Activated CD8-positive, alpha-beta T cell treated with anti-CD3 and anti-CD28 coated beads, Interleukin-2, amount 10 ng/mL, durations not matched to agents 7 days and 5 days (primary cell): ENCODE results near the gene CFB. TPM values are rescaled to one million over a fixed set of nuclear protein-coding genes. Genes with fewer than 3 reads are reported as not detected.
A peak's percentile ranks its signal among the peaks of the same experiment; 100 is the strongest.
"Not testable (repeated sequence)": the region's sequence is repeated elsewhere in the genome, so short reads cannot be mapped to it uniquely, and the experiment has no call there.

Experiments used
- ATAC-seq: fragments of 150-1000 bp; cut with Tn5 transposase; one replicate; pipeline ENCODE4 v1.10.0; 2021; ENCODE audit warnings: moderate library complexity
- CTCF ChIA-PET: fragments of 350-600 bp; sonication (Branson Sonifier 250); formaldehyde crosslinking; loops from one replicate; lab custom pipeline; 2021; ENCODE audit warnings: antibody characterized with exemption; lab: Charles Lee
- POLR2A ChIA-PET: fragments of 350-600 bp; sonication (Branson Sonifier 250); formaldehyde crosslinking; loops from one replicate; lab custom pipeline; 2021; ENCODE audit warnings: antibody characterized with exemption; lab: Charles Lee
- DNase-seq: peaks from one replicate; pipeline ENCODE4 v3.0.0-alpha.2; 2020
- H3K27ac Mint-ChIP-seq: one replicate; pipeline ENCODE4 v1.8.0; 2021; ENCODE audit warnings: mild to moderate bottlenecking, mixed read lengths
- H3K27me3 Mint-ChIP-seq: one replicate; pipeline ENCODE4 v1.8.0; 2021; ENCODE audit warnings: low read depth, mixed read lengths
- H3K36me3 Mint-ChIP-seq: one replicate; pipeline ENCODE4 v1.8.0; 2021; ENCODE audit warnings: low read depth, mixed read lengths
- H3K4me1 Mint-ChIP-seq: one replicate; pipeline ENCODE4 v1.8.0; 2021; ENCODE audit warnings: low read depth, mixed read lengths
- H3K4me3 Mint-ChIP-seq: one replicate; pipeline ENCODE4 v1.8.0; 2021; ENCODE audit warnings: mild to moderate bottlenecking, mixed read lengths
- H3K9me3 Mint-ChIP-seq: one replicate; pipeline ENCODE4 v1.8.0; 2022; ENCODE audit warnings: mixed read lengths; ENCODE audit not compliant: insufficient read depth
- total RNA-seq, 2 experiments: library from RNA; stranded (reverse); gene quantifications; one replicate each; pipeline ENCODE4 v1.2.3, GENCODE V29; 2021

Gene CFB
- total RNA-seq, 2 experiments from 2014 or later = 0.58 TPM; not detected in 1

- DNase-seq (no peak), ATAC-seq (no peak)
- Mint-ChIP-seq H3K9me3 (no peaks in the 10 kb centered on the region), H3K36me3 (peaks cover 25% of the 10 kb centered on the region), H3K27me3 (no peaks in the 10 kb centered on the region), H3K27ac (peak overlapping the region; percentile 100), H3K4me3 (peak overlapping the region; percentile 95), H3K4me1 (peaks cover 37% of the 10 kb centered on the region)
- ChIA-PET POLR2A (interaction anchor here (1.5 to 6.0 kb wide), 4 partner anchors 11 to 320 kb away, joined by 4 to 68 read pairs (median 8); partner anchors contain the start of genes BAG6, NELFE and SKIC2), CTCF (interaction anchor here (2.6 to 2.7 kb wide), 2 partner anchors 14 to 21 kb away, joined by 14 read pairs; partner anchors contain the start of genes NELFE and SKIC2)
Measured at GRCh38 chr6:31972709-31973350, 26.9 kb downstream of the CFB start.

DNA sequence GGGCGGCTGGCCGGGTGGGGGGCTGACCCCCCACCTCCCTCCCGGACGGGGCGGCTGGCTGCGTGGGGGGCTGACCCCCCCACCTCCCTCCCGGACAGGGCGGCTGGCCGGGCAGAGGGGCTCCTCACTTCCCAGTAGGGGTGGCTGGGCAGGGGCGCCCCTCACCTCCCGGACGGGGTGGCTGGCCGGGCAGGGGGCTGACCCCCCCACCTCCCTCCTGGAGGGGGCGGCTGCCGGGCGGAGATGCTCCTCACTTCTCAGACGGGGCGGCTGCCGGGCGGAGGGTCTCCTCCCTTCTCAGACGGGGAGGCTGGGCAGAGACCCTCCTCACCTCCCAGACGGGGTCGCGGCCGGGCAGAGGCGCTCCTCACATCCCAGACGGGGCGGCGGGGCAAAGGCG, 30.2 kb downstream of the CFB start:
- CTCF ChIA-PET, H3K27ac Mint-ChIP-seq, H3K4me3 Mint-ChIP-seq, POLR2A ChIA-PET, DNase-seq, H3K27me3 Mint-ChIP-seq, ATAC-seq, H3K9me3 Mint-ChIP-seq: not testable (repeated sequence)
- Mint-ChIP-seq H3K36me3 (peaks cover 11% of the 10 kb centered on the region), H3K4me1 (peaks cover 39% of the 10 kb centered on the region)

DNA sequence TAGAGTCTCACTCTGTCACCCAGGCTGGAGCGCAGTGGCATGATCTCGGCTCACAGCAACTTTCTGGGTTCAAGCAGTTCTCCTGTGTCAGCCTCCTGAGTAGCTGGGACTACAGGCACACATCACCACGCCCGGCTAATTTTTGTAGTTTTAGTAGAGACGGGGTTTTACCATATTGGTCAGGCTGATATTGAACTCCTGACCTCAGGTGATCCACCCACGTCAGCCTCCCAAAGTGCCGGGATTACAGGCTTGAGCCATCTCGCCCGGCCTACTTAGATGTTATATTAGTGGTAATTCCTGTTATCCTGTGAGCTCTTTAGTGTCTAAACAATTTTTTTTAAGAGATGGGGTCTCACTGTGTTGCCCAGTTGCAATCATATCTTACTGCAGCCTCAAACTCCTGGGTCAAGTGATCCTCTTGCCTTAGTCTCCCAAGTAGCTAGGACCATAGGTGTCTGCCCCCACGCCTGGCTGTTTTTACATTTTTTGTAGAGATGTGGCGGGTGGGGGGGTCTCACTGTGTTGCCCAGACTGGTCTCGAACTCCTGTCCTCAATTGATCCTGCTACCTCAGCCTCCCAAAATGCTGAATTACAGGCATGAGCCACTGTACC, 32.0 kb downstream of the CFB start:
- POLR2A ChIA-PET = no interaction called here
- CTCF ChIA-PET = no interaction called here
- peaks cover 28% of the 10 kb centered on the region for H3K4me1 Mint-ChIP-seq
- no peak overlapping the region for H3K27ac Mint-ChIP-seq
- H3K4me3 Mint-ChIP-seq = no peak overlapping the region
- H3K27me3 Mint-ChIP-seq = no peaks in the 10 kb centered on the region
- no peaks in the 10 kb centered on the region for H3K9me3 Mint-ChIP-seq
- peaks cover 8% of the 10 kb centered on the region for H3K36me3 Mint-ChIP-seq
- DNase-seq (no peak), ATAC-seq (no peak)

GRCh38 chr6:31978831-31979230, 32.9 kb downstream of the CFB start:
- ChIA-PET POLR2A (no interaction called here), CTCF (no interaction called here)
- H3K4me3 Mint-ChIP-seq = no peak overlapping the region
- DNase-seq = no peak
- peaks cover 6% of the 10 kb centered on the region for H3K36me3 Mint-ChIP-seq
- peak overlapping the region; percentile 87 for H3K27ac Mint-ChIP-seq
- no peaks in the 10 kb centered on the region for H3K27me3 Mint-ChIP-seq
- H3K4me1 Mint-ChIP-seq = peaks cover 20% of the 10 kb centered on the region
- ATAC-seq = no peak
- no peaks in the 10 kb centered on the region for H3K9me3 Mint-ChIP-seq

DNA sequence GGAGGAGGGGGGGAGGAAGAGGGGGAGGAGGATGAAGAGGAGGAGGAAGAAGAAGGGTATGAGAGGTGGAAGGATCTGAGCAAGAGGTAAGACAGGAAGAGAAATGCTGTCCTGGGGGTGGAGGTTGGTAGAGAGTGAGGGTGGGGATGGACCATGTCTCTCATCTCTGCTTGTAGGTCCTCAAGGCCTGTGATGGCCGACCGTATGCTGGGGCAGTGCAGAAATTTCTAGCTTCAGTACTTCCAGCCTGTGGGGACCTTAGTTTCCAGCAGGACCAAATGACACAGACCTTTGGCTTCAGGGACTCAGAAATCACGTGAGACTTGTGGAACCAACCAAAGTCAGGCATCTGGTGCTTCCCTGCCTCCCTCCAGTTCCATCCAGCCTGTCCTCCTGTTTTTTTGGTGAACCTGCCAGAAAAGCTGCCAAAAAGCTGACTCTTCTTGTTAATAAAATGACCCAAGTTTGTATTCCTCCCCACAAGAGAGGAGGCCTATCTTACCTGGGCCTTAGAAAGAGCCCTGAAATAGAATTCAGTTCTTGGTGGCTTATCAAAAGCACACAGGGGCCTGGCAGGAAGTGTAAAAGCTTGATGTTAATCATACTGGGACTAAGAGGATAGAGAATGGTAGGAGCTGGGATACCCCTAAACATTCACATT, 33.5 kb downstream of the CFB start:
- POLR2A ChIA-PET = interaction anchor here (0.9 kb wide), 1 partner anchor 9 kb away, joined by 4 read pairs; no protein-coding TSS in a partner anchor

DNA sequence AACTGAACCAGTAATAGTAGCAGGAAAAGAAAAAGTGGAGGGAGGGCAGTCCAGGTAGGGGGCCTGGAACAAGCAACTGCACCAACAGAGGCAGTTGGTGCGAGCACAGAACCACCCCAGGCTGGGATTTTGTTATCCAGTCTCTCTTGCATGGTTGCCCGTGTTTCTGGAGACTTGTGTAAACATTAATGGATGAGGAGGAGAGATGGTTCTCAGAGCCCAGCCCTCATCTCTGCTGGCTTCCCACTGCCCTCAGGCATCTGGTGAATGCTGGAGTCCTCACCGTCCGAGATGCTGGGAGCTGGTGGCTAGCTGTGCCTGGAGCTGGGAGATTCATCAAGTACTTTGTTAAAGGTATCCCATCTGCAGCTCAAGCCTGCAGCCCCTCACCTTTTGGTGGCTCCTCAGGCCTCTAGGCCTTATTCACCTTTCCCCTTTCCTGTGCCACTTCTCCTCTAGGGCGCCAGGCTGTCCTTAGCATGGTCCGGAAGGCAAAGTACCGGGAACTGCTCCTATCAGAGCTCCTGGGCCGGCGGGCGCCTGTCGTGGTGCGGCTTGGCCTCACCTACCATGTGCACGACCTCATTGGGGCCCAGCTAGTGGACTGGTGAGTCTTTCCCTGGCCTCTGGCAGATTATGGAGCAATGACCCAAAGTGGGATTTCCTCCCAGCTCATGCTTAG, 34.4 kb downstream of the CFB start:
- ChIA-PET POLR2A (interaction anchor here (0.9 kb wide), 1 partner anchor 10 kb away, joined by 4 read pairs; no protein-coding TSS in a partner anchor), CTCF (interaction anchor here (0.8 kb wide), 1 partner anchor 28 kb away, joined by 3 read pairs; no protein-coding TSS in a partner anchor)
- H3K27me3 Mint-ChIP-seq, H3K27ac Mint-ChIP-seq, H3K36me3 Mint-ChIP-seq, DNase-seq, ATAC-seq, H3K4me3 Mint-ChIP-seq, H3K9me3 Mint-ChIP-seq: not testable (repeated sequence)
- peaks cover 16% of the 10 kb centered on the region for H3K4me1 Mint-ChIP-seq

More for the DNA sequence above, 33.5 kb downstream of the CFB start:
- Mint-ChIP-seq H3K4me1 (peaks cover 16% of the 10 kb centered on the region), H3K27me3 (no peaks in the 10 kb centered on the region), H3K27ac (peak overlapping the region; percentile 87), H3K9me3 (no peaks in the 10 kb centered on the region), H3K4me3 (no peak overlapping the region), H3K36me3 (peaks cover 6% of the 10 kb centered on the region)
- ATAC-seq = no peak
- CTCF ChIA-PET = no interaction called here
- no peak for DNase-seq

GRCh38 chr6:31980998-31981397, 35.1 kb downstream of the CFB start:
- not testable (repeated sequence) for H3K27me3 Mint-ChIP-seq
- CTCF ChIA-PET = interaction anchor here (0.8 kb wide), 1 partner anchor 29 kb away, joined by 3 read pairs; no protein-coding TSS in a partner anchor

DNA sequence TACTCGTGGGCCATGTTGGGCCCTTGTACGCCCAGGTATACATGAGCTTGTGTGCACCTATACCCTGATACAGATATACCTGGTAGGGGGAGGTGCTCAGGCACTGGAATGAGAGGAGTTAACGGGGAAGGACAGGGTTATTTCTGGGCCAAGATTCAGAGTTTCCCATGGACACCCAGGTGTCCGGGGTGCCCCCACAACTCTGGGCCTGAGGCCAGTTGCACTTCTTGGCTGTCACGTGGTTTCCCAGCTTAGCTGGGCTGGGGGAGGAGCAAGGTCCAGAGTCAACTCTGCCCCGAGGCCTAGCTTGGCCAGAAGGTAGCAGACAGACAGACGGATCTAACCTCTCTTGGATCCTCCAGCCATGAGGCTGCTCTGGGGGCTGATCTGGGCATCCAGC, 35.8 kb downstream of the CFB start, which contains the start of gene C4A:
TSS of gene C4A (plus strand) at position 314 of the 400 bp plus-strand sequence. CDS start at position 365, 51 bp downstream.
- H3K4me3 Mint-ChIP-seq, ATAC-seq, H3K36me3 Mint-ChIP-seq, H3K9me3 Mint-ChIP-seq, H3K27me3 Mint-ChIP-seq, CTCF ChIA-PET, POLR2A ChIA-PET, H3K27ac Mint-ChIP-seq, DNase-seq: not testable (repeated sequence)
- H3K4me1 Mint-ChIP-seq = peaks cover 16% of the 10 kb centered on the region

More at GRCh38 chr6:31980998-31981397, 35.1 kb downstream of the CFB start:
- POLR2A ChIA-PET, H3K36me3 Mint-ChIP-seq, H3K27ac Mint-ChIP-seq, H3K9me3 Mint-ChIP-seq, DNase-seq, H3K4me3 Mint-ChIP-seq, ATAC-seq: not testable (repeated sequence)
- peaks cover 16% of the 10 kb centered on the region for H3K4me1 Mint-ChIP-seq

DNA sequence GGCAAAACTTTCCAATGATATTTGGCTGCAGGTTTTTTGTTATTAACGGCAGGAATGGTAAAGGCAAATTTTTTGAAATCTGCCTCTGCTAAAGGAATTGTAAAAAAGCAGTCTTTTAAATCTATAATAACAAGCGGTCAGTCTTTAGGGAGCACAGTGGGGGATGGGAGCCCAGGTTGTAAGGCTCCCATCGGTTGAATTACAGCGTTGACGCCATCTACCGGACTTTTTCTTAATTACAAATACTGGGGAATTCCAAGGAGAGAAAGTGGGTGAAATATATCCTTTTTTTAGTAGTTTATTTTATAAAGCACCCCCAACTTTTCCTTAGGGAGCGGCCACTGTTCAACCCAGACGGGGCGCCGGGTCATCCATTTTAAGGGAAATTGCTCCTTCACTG, 43.5 kb downstream of the CFB start:
- DNase-seq, H3K4me3 Mint-ChIP-seq, H3K36me3 Mint-ChIP-seq, H3K9me3 Mint-ChIP-seq, CTCF ChIA-PET, ATAC-seq, H3K27ac Mint-ChIP-seq, H3K4me1 Mint-ChIP-seq, POLR2A ChIA-PET, H3K27me3 Mint-ChIP-seq: not testable (repeated sequence)

GRCh38 chr6:31994421-31994820, 48.5 kb downstream of the CFB start:
- DNase-seq, H3K4me1 Mint-ChIP-seq, H3K36me3 Mint-ChIP-seq, H3K27me3 Mint-ChIP-seq, POLR2A ChIA-PET, H3K4me3 Mint-ChIP-seq, CTCF ChIA-PET, ATAC-seq, H3K27ac Mint-ChIP-seq, H3K9me3 Mint-ChIP-seq: not testable (repeated sequence)

- DNase-seq, H3K4me1 Mint-ChIP-seq: not testable (repeated sequence)
Measured at GRCh38 chr6:31996385-31996784, 50.5 kb downstream of the CFB start.

More at GRCh38 chr6:31996385-31996784, 50.5 kb downstream of the CFB start:
- H3K27ac Mint-ChIP-seq, H3K4me3 Mint-ChIP-seq, POLR2A ChIA-PET, ATAC-seq, CTCF ChIA-PET, H3K36me3 Mint-ChIP-seq, H3K27me3 Mint-ChIP-seq, H3K9me3 Mint-ChIP-seq: not testable (repeated sequence)
